Epithelial cell of alveolus of lung (primary cell): ENCODE measurements around the gene SUN1. TPM values are rescaled to one million over a fixed set of nuclear protein-coding genes. Genes with fewer than 3 reads are reported as not detected.

Experiments used
- total RNA-seq: library from RNA; depleted of rRNA; stranded (reverse); fragments of >200 nt; gene quantifications from 2 replicates; pipeline ENCODE4 v1.2.1, GENCODE V29; 2015

SUN1 gene
- 50.9 and 88.8 TPM in 2 replicates for total RNA-seq

GRCh38 chr7:832167-832967, at the start of gene SUN1:
SUN1 (plus strand) TSS chr7:832476; CDS start chr7:832525, 49 bp downstream.

GRCh38 chr7:876077-876971, 44.0 kb downstream of the SUN1 start, which contains the start of gene GET4:
GET4 (plus strand) TSS chr7:876554; CDS start chr7:876646, 92 bp downstream.

Other genes with a start within 250 kb of the SUN1 start
- 22.8 and 40.5 TPM in 2 replicates for gene DNAAF5, start 105.8 kb upstream of the SUN1 start, total RNA-seq
- gene PRKAR1B, start 105.2 kb upstream of the SUN1 start, total RNA-seq = 6.9 and 17.8 TPM in 2 replicates
- gene GET4, start 44.1 kb downstream of the SUN1 start, total RNA-seq = 20.4 and 22.2 TPM in 2 replicates
- gene ADAP1, start 122.2 kb downstream of the SUN1 start, total RNA-seq = 1.7 and 14.8 TPM in 2 replicates
- 4.0 and 6.2 TPM in 2 replicates for gene COX19, start 143.1 kb downstream of the SUN1 start, total RNA-seq
- gene CYP2W1, start 150.7 kb downstream of the SUN1 start, total RNA-seq = not detected in 2 replicates
- gene GPR146, start 212.1 kb downstream of the SUN1 start, total RNA-seq = 1.2 and 3.7 TPM in 2 replicates